Measurements from ENCODE around the gene GPX7. TPM values are rescaled to one million over a fixed set of nuclear protein-coding genes. Genes with fewer than 3 reads are reported as not detected.

Gene GPX7
- total and polyA plus RNA-seq, 2 of the 4 experiments (the other 2 are of a cell fraction) = 3.4 to 3.8 TPM

DNA sequence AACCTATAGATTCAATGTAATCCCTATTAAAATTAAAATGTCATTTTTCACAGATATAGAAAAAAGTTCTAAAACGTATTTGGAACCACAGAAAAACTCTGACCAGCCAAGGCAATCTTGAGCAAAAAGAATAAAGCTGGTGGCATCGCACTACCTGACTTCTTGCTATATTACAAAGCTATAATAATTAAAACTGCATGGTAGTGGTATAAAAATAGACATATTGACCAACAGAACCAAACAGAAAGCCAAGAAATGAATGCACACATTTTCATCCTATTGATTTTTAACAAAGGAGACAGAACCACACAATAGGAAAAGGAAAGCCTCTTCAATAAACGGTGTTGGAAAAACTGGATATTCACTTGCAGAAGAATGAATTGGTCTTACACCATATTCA, 21.6 kb downstream of the GPX7 start:
- H4K20me1 ChIP-seq (ENCODE audit: insufficient read depth, low read length) = no peaks in the 10 kb centered on the region
- TF ChIP-seq RCOR1 (IDR thresholded peaks at IDR 0.05; ENCODE audit: insufficient replicate concordance, low read length) (no peak), SMC3 (IDR thresholded peaks at IDR 0.05; ENCODE audit: low read depth, low read length) (no peak), CEBPB (IDR thresholded peaks at IDR 0.05; ENCODE audit: low read depth, low read length) (no peak), MAZ (IDR thresholded peaks at IDR 0.05; ENCODE audit: borderline replicate concordance, low read depth, low read length) (no peak), RFX5 (IDR thresholded peaks at IDR 0.05; ENCODE audit: low read depth, low read length) (no peak), RAD21 (IDR thresholded peaks at IDR 0.05; ENCODE audit: low read length) (no peak), CHD1 (IDR thresholded peaks at IDR 0.05; ENCODE audit: low read depth, low read length) (no peak), POLR2A (IDR thresholded peaks at IDR 0.05; ENCODE audit: low read depth, low read length) (no peak), MXI1 (IDR thresholded peaks at IDR 0.05; ENCODE audit: borderline replicate concordance, low read depth, low read length) (no peak), MAFK (IDR thresholded peaks at IDR 0.05; ENCODE audit: low read depth, low read length) (no peak), NFE2L2 (IDR thresholded peaks at IDR 0.05; ENCODE audit: low read depth, low read length) (no peak), BHLHE40 (IDR thresholded peaks at IDR 0.05; ENCODE audit: low read depth, low read length) (no peak), FOS (IDR thresholded peaks at IDR 0.05; ENCODE audit: low read depth, low read length) (no peak)
- TF ChIP-seq, protein P1, sequence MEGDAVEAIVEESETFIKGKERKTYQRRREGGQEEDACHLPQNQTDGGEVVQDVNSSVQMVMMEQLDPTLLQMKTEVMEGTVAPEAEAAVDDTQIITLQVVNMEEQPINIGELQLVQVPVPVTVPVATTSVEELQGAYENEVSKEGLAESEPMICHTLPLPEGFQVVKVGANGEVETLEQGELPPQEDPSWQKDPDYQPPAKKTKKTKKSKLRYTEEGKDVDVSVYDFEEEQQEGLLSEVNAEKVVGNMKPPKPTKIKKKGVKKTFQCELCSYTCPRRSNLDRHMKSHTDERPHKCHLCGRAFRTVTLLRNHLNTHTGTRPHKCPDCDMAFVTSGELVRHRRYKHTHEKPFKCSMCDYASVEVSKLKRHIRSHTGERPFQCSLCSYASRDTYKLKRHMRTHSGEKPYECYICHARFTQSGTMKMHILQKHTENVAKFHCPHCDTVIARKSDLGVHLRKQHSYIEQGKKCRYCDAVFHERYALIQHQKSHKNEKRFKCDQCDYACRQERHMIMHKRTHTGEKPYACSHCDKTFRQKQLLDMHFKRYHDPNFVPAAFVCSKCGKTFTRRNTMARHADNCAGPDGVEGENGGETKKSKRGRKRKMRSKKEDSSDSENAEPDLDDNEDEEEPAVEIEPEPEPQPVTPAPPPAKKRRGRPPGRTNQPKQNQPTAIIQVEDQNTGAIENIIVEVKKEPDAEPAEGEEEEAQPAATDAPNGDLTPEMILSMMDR (conservative IDR thresholded peaks at IDR 0.05; ENCODE audit: low read depth, low read length) = no peak
- TF ChIP-seq, protein P2, sequence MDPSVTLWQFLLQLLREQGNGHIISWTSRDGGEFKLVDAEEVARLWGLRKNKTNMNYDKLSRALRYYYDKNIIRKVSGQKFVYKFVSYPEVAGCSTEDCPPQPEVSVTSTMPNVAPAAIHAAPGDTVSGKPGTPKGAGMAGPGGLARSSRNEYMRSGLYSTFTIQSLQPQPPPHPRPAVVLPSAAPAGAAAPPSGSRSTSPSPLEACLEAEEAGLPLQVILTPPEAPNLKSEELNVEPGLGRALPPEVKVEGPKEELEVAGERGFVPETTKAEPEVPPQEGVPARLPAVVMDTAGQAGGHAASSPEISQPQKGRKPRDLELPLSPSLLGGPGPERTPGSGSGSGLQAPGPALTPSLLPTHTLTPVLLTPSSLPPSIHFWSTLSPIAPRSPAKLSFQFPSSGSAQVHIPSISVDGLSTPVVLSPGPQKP (IDR thresholded peaks at IDR 0.05; ENCODE audit: borderline replicate concordance, low read depth, low read length) = no peak
- TF ChIP-seq, protein P3, sequence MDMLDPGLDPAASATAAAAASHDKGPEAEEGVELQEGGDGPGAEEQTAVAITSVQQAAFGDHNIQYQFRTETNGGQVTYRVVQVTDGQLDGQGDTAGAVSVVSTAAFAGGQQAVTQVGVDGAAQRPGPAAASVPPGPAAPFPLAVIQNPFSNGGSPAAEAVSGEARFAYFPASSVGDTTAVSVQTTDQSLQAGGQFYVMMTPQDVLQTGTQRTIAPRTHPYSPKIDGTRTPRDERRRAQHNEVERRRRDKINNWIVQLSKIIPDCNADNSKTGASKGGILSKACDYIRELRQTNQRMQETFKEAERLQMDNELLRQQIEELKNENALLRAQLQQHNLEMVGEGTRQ (IDR thresholded peaks at IDR 0.05; ENCODE audit: low read depth, low read length) = no peak
- ATAC-seq (ENCODE audit: low read depth) = no peak
- no peak overlapping the region for H2BK120ac ChIP-seq (ENCODE audit: low read depth, low read length)
- H2AK9ac ChIP-seq (replicated peaks; ENCODE audit: low read depth, low read length, poor library complexity) = no peak overlapping the region
- no peaks in the 10 kb centered on the region for H3K79me1 ChIP-seq (ENCODE audit: low read depth in 1 of 2, low read length in 2 of 2)
- no peak overlapping the region for H2AFZ ChIP-seq (replicated peaks; ENCODE audit: low read length, poor library complexity)
- no peak overlapping the region for H3K9ac ChIP-seq (ENCODE audit: low read depth, low read length)
- no peak overlapping the region for H3K56ac ChIP-seq (ENCODE audit: extremely low read depth, insufficient read depth, low read length)
- in situ Hi-C loops (cut with MboI; ENCODE audit: low sequenced_read_pairs) = no loop called here
- no CpG with 5 or more reads among the region's 3 CpGs for WGBS, 2 experiments (ENCODE audit: extremely low coverage in 2 of 2, insufficient read length in 1 of 2)
- H3K27ac ChIP-seq (ENCODE audit: insufficient read depth, low read length) = no peak overlapping the region
- H3K36me3 ChIP-seq (ENCODE audit: control insufficient read depth, insufficient read depth, low read length) = no peaks in the 10 kb centered on the region
- H3K23ac ChIP-seq (ENCODE audit: low read depth, low read length) = no peak overlapping the region
- H2BK15ac ChIP-seq (ENCODE audit: low read depth, low read length) = no peak overlapping the region
- H3K4ac ChIP-seq (ENCODE audit: low read depth, low read length) = no peak overlapping the region
- no peak overlapping the region for H3K14ac ChIP-seq (replicated peaks; ENCODE audit: low read depth, low read length)
- no peak overlapping the region for H2BK20ac ChIP-seq (ENCODE audit: low read depth, low read length)
- H3K4me2 ChIP-seq (ENCODE audit: low read depth, low read length) = no peak overlapping the region
- H2BK5ac ChIP-seq (ENCODE audit: low read depth, low read length, poor library complexity, severe bottlenecking) = no peak overlapping the region
- dilution Hi-C loops (cut with HindIII; ENCODE audit: low sequenced_read_pairs, unreplicated experiment) = no loop called here
- no peak for DNase-seq
- POLR2A ChIA-PET (ENCODE audit: unreplicated experiment) = no interaction called here
- no peak overlapping the region for H3K18ac ChIP-seq (ENCODE audit: low read depth, low read length)
- H2AK5ac ChIP-seq (ENCODE audit: low read depth, low read length) = no peak overlapping the region
- H4K8ac ChIP-seq (ENCODE audit: low read depth in 2 of 2, low read length in 2 of 2) = no peak overlapping the region
- peaks cover 13% of the 10 kb centered on the region for H3K9me3 ChIP-seq (ENCODE audit: control insufficient read depth, insufficient read depth, low read length)
- no peaks in the 10 kb centered on the region for H3K4me1 ChIP-seq (ENCODE audit: control insufficient read depth, insufficient read depth, low read length)
- intact Hi-C loops (cut with micrococcal nuclease) = no loop called here
- no peak overlapping the region for H4K5ac ChIP-seq (ENCODE audit: low read depth, low read length)
- no peaks in the 10 kb centered on the region for H3K9me1 ChIP-seq (ENCODE audit: insufficient read depth, low read length)
- BruUV-seq (replicated peaks) = no TSS peak
- CTCF ChIA-PET = no interaction called here
- H3K27me3 ChIP-seq (ENCODE audit: control insufficient read depth, insufficient read depth, low read length) = peaks cover 3% of the 10 kb centered on the region
- no peak overlapping the region for H4K91ac ChIP-seq (ENCODE audit: insufficient read depth, low read depth, low read length)
- no peak overlapping the region for H3K4me3 ChIP-seq (ENCODE audit: insufficient read depth, low read depth, low read length)
